NCI-H128 (cell line): Measurements from ENCODE around the gene STOM.

Experiments
- DNase-seq: peaks from one replicate; lab custom pipeline; 2025; ENCODE audit not compliant: unreplicated experiment; lab: John Stamatoyannopoulos, UW

Gene STOM

GRCh38 chr9:121322037-121322736 is 47.9 kb downstream of the STOM start:
- no peak for DNase-seq

- DNase-seq, result no peak
Observed at GRCh38 chr9:121321016-121321503, 49.0 kb downstream of the STOM start.

- DNase-seq, result no peak
Observed at GRCh38 chr9:121319383-121319780, 50.7 kb downstream of the STOM start.

- no peak for DNase-seq
Observed at GRCh38 chr9:121318631-121319382, 51.2 kb downstream of the STOM start.

GRCh38 chr9:121317737-121318630 is 52.1 kb downstream of the STOM start:
- DNase-seq, result no peak

- no peak for DNase-seq
Observed at GRCh38 chr9:121316852-121317373, 53.1 kb downstream of the STOM start.

- DNase-seq, result no peak
Observed at GRCh38 chr9:121316378-121316777, 53.7 kb downstream of the STOM start.

GRCh38 chr9:121313458-121314152 is 56.4 kb downstream of the STOM start:
- no peak for DNase-seq

GRCh38 chr9:121312169-121312568 is 57.9 kb downstream of the STOM start:
- no peak for DNase-seq

- DNase-seq, result no peak
Observed at GRCh38 chr9:121310571-121310970, 59.5 kb downstream of the STOM start.

- DNase-seq, result no peak
Observed at GRCh38 chr9:121309833-121310425, 60.1 kb downstream of the STOM start.

- DNase-seq, result no peak
Observed at GRCh38 chr9:121309171-121309570, 60.9 kb downstream of the STOM start.

- DNase-seq, result no peak
Observed at GRCh38 chr9:121308765-121309164, 61.3 kb downstream of the STOM start.

GRCh38 chr9:121307976-121308375 is 62.1 kb downstream of the STOM start:
- DNase-seq, result no peak

- DNase-seq, result no peak
Observed at GRCh38 chr9:121305269-121305994, 64.6 kb downstream of the STOM start.

GRCh38 chr9:121304707-121305106 is 65.3 kb downstream of the STOM start:
- DNase-seq, result no peak

GRCh38 chr9:121303456-121304451 is 66.3 kb downstream of the STOM start:
- DNase-seq, result no peak

GRCh38 chr9:121302786-121303185 is 67.3 kb downstream of the STOM start:
- DNase-seq, result no peak
